ENCODE results near the gene BANF2. TPM values are rescaled to one million over a fixed set of nuclear protein-coding genes. Genes with fewer than 3 reads are reported as not detected.

The BANF2 gene
- total RNA-seq, 1 experiment from 2014 or later, result not detected

DNA sequence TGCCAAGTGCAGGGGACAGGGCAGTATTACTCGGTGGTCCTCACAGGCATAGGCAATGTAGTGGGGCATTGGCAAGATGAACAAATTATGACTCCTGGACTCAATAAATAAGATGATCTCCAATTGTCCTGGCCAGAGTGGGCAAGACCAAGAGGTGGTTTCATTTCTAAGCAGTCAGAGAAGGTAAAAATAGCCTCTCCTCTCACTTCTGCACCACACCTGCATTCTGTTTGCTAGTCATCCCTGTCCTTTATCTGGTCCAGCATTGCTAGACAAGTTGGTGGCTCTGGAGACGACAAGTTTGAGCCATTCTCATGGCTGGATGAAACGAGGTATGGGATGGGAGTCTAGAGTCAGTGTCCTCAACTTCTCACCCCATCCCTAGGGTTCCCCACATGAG lies 83.0 kb downstream of the BANF2 start:
- Histone ChIP-seq H4K20me1 (ENCODE audit: control insufficient read depth, insufficient read depth, insufficient read length) (no peaks in the 10 kb centered on the region), H3K14ac (ENCODE audit: insufficient read depth, low read length) (no peak overlapping the region), H3K4me1 (ENCODE audit: insufficient read depth, low read length) (no peaks in the 10 kb centered on the region), H3K79me1 (ENCODE audit: insufficient read depth, low read depth, low read length, poor library complexity, severe bottlenecking) (no peaks in the 10 kb centered on the region), H2BK5ac (ENCODE audit: insufficient read length, low read length) (no peak overlapping the region), H3K27me3 (ENCODE audit: insufficient read depth, low read length) (no peaks in the 10 kb centered on the region), H2AK5ac (ENCODE audit: insufficient read length, low read length) (no peak overlapping the region), H2BK15ac (ENCODE audit: low read depth, low read length) (no peak overlapping the region), H3K4me2 (ENCODE audit: insufficient read depth, insufficient read length, low read length) (no peak overlapping the region), H4K5ac (ENCODE audit: insufficient read length, low read depth, low read length) (no peak overlapping the region), H3K79me2 (ENCODE audit: insufficient read depth, low read length) (no peaks in the 10 kb centered on the region), H3K23ac (ENCODE audit: insufficient read length, low read depth, low read length) (no peak overlapping the region), H3K4ac (ENCODE audit: low read depth, low read length) (no peak overlapping the region), H4K91ac (ENCODE audit: insufficient read length, low read depth, low read length) (no peak overlapping the region), H3K18ac (ENCODE audit: insufficient read length, low read depth, low read length) (no peak overlapping the region), H2BK12ac (ENCODE audit: insufficient read length, low read depth, low read length) (no peak overlapping the region), H3T11ph (ENCODE audit: low read length) (no peak overlapping the region), H4K8ac (replicated peaks; ENCODE audit: insufficient read length, low read depth, low read length) (no peak overlapping the region), H2BK120ac (ENCODE audit: low read depth, low read length, poor library complexity, severe bottlenecking) (no peak overlapping the region), H3K9me3 (ENCODE audit: control insufficient read depth, low read depth, low read length) (no peaks in the 10 kb centered on the region), H2AFZ (ENCODE audit: low read length) (no peak overlapping the region), H3K9ac (ENCODE audit: extremely low read depth, insufficient read length, low read length) (no peak overlapping the region), H2BK20ac (ENCODE audit: low read depth, low read length, poor library complexity, severe bottlenecking) (no peak overlapping the region), H3K56ac (ENCODE audit: insufficient read length, low read depth, low read length) (no peak overlapping the region), H3K23me2 (ENCODE audit: insufficient read length, low read depth, low read length, poor library complexity, severe bottlenecking) (no peaks in the 10 kb centered on the region), H3K27ac (ENCODE audit: insufficient read length, low read depth, low read length) (no peak overlapping the region)
- Mint-ChIP-seq H3K4me3 (no peak overlapping the region), H3K36me3 (ENCODE audit: insufficient read depth in 1 of 3, low read depth in 3 of 3) (peaks cover 7 to 23% (median 9%) of the 10 kb centered on the region in 3 experiments; a peak in 6 of 7 replicates), H3K4me1 (peaks cover 4 to 7% of the 10 kb centered on the region in 2 experiments), H3K9me3 (peaks cover 15 to 25% of the 10 kb centered on the region in 2 experiments), H3K27me3 (ENCODE audit: low read depth) (no peaks in the 10 kb centered on the region; the same call in none of the 2 replicates), H3K27ac (no peak overlapping the region)
- TF ChIP-seq, protein P1, sequence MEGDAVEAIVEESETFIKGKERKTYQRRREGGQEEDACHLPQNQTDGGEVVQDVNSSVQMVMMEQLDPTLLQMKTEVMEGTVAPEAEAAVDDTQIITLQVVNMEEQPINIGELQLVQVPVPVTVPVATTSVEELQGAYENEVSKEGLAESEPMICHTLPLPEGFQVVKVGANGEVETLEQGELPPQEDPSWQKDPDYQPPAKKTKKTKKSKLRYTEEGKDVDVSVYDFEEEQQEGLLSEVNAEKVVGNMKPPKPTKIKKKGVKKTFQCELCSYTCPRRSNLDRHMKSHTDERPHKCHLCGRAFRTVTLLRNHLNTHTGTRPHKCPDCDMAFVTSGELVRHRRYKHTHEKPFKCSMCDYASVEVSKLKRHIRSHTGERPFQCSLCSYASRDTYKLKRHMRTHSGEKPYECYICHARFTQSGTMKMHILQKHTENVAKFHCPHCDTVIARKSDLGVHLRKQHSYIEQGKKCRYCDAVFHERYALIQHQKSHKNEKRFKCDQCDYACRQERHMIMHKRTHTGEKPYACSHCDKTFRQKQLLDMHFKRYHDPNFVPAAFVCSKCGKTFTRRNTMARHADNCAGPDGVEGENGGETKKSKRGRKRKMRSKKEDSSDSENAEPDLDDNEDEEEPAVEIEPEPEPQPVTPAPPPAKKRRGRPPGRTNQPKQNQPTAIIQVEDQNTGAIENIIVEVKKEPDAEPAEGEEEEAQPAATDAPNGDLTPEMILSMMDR (conservative IDR thresholded peaks at IDR 0.05), result no peak
- DNase-seq, result no peak
- WGBS (ENCODE audit: extremely low coverage, insufficient read length, low lambda C conversion rate), result no CpG with 5 or more reads among the region's 3 CpGs
